Natural killer cell treated with Interleukin-12 subunit alpha and Interleukin-12 subunit beta and Interleukin-15 and Interleukin-18, amount 100 ng/mL, for 72 hours (primary cell): ENCODE data around the gene WEE2. TPM values are rescaled to one million over a fixed set of nuclear protein-coding genes. Genes with fewer than 3 reads are reported as not detected.
"Not testable (repeated sequence)": the region's sequence is repeated elsewhere in the genome, so short reads cannot be mapped to it uniquely, and the experiment has no call there.

Source experiments
- ATAC-seq, 2 donors: fragments of 150-1000 bp; cut with Tn5 transposase in 1 of 2; sonication (Bioruptor Pico), chemical (Tn5 transposase) in 1 of 2; 2 replicates each; pipeline ENCODE4 v1.10.0; 2021
- DNase-seq: peaks from one replicate; pipeline ENCODE4 v3.0.0; 2022; ENCODE audit warnings: low spot score
- H3K27ac Mint-ChIP-seq, 2 donors: 1 replicate in 1 of 2; 2 replicates in 1 of 2; pipeline ENCODE4 v1.8.0; 2022; ENCODE audit warnings: mixed read lengths in 2 of 2, mild to moderate bottlenecking in 1 of 2, moderate library complexity in 1 of 2
- H3K27me3 Mint-ChIP-seq, 2 donors: 1 replicate in 1 of 2; 2 replicates in 1 of 2; pipeline ENCODE4 v1.8.0; 2022; ENCODE audit warnings: mixed read lengths in 2 of 2
- H3K36me3 Mint-ChIP-seq: one replicate; pipeline ENCODE4 v1.8.0; 2022; ENCODE audit warnings: mixed read lengths
- H3K4me1 Mint-ChIP-seq, 2 donors: 1 replicate in 1 of 2; 2 replicates in 1 of 2; pipeline ENCODE4 v1.8.0; 2022; ENCODE audit warnings: low read depth in 2 of 2, mixed read lengths in 2 of 2, mild to moderate bottlenecking in 1 of 2
- H3K4me3 Mint-ChIP-seq: one replicate; pipeline ENCODE4 v1.8.0; 2022; ENCODE audit warnings: mixed read lengths
- H3K9me3 Mint-ChIP-seq: 2 replicates; pipeline ENCODE4 v1.8.0; 2022; ENCODE audit warnings: mixed read lengths
- total RNA-seq, 2 donors: library from RNA; stranded (reverse); gene quantifications; one replicate each; pipeline ENCODE4 v1.2.3, GENCODE V29; 2022

The WEE2 gene
- total RNA-seq, 2 donors from 2014 or later: 0.17 TPM; not detected in 1

- H3K4me3 Mint-ChIP-seq: peak within 1 kb of the TSS; percentile 97
- peak; percentile 93 to 95 for ATAC-seq
- H3K36me3 Mint-ChIP-seq: peaks cover 28% of the 10 kb centered on the region
- DNase-seq: peak; percentile 94
- H3K4me1 Mint-ChIP-seq: peaks cover 29 to 43% of the 10 kb centered on the region in 2 donors
- peak within 1 kb of the TSS; percentile 89 to 98 for H3K27ac Mint-ChIP-seq
- no peaks in the 10 kb centered on the region for H3K27me3 Mint-ChIP-seq
- no peaks in the 10 kb centered on the region for H3K9me3 Mint-ChIP-seq
Measured at GRCh38 chr7:141737836-141738591, 29.9 kb downstream of the WEE2 start, which contains the start of gene SSBP1. TSS of gene SSBP1 (plus strand) at chr7:141738358. CDS start at chr7:141739167, 809 bp downstream.

DNA sequence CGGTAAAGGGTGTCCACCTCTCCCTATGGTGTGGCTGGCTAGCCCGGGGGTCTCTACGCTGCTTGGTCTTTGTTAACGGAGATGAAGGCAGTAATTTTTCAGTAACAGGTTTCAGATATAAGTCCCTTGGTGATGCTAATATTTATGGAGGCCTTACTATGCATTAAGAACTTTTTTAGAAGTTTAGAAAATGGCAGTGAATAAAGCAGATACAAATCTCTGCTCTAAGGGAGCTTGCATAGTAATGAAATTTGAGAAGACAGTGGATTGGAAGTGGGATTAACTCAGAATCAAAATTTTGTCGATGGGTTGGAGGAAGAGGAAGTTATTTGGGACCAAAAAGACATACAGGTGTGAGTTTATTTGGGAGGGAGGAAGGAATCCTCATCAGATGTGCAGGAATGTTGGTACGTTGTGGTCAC, 30.4 kb downstream of the WEE2 start:
- no peaks in the 10 kb centered on the region for H3K9me3 Mint-ChIP-seq
- peaks cover 29 to 43% of the 10 kb centered on the region in 2 donors for H3K4me1 Mint-ChIP-seq
- H3K36me3 Mint-ChIP-seq: peaks cover 34% of the 10 kb centered on the region
- H3K27ac Mint-ChIP-seq: peak overlapping the region; percentile 89 to 98
- no peaks in the 10 kb centered on the region for H3K27me3 Mint-ChIP-seq
- no peak for ATAC-seq
- DNase-seq: no peak
- peak overlapping the region; percentile 97 for H3K4me3 Mint-ChIP-seq

- Mint-ChIP-seq H3K27me3 (no peaks in the 10 kb centered on the region), H3K36me3 (peaks cover 40% of the 10 kb centered on the region), H3K9me3 (no peaks in the 10 kb centered on the region), H3K4me3 (peak overlapping the region; percentile 97), H3K27ac (peak overlapping the region; percentile 89 to 98), H3K4me1 (peaks cover 29 to 48% of the 10 kb centered on the region in 2 donors)
- ATAC-seq (no peak), DNase-seq (no peak)
Measured at GRCh38 chr7:141739250-141739649, 31.1 kb downstream of the WEE2 start.

DNA sequence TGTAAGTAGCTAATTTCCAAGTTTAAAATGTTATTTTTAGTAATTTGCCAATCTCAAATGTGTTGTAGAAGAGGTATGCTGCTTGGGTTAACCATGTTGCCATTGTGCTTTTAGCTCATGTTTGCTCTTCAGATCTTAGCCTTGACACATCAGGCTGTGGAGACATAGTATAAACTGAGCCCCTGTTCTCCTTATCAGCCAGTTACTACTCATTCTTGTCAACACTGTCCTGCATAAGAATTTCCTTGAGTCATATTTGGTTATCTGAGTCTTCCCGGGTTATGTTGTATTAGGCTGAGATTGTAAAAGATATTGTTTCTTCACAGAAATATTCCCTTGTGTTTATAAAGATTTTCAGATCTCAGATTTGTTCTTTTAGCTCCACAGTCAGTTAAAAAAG, 34.1 kb downstream of the WEE2 start:
- peaks cover 41% of the 10 kb centered on the region for H3K36me3 Mint-ChIP-seq
- H3K4me3 Mint-ChIP-seq: no peak overlapping the region
- DNase-seq: no peak
- no peaks in the 10 kb centered on the region for H3K9me3 Mint-ChIP-seq
- H3K4me1 Mint-ChIP-seq: peaks cover 29 to 42% of the 10 kb centered on the region in 2 donors
- H3K27ac Mint-ChIP-seq: no peak overlapping the region
- no peak for ATAC-seq
- no peaks in the 10 kb centered on the region for H3K27me3 Mint-ChIP-seq

DNA sequence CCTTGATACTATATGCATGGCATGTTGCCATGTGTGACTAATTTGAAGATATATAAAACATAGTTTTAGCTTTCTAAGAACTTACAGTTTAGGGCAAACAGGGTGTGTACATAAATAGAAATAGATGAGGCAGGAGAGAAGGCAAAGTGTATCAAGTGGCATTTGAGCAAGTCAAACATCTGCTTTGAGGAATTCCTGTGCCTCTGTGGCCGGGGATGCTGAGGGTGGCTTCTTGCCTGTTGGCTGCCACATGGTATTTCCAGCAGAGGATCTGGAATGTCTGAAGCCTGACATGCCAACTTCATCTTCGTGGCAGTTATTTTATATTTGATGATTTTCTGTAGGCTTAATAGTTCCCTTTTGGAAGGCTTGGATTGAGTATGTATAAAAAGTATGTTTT, 36.0 kb downstream of the WEE2 start:
- no peak for ATAC-seq
- peak overlapping the region in 1 of 2 donors; percentile 29 for H3K27ac Mint-ChIP-seq
- no peak for DNase-seq
- peaks cover 16 to 26% of the 10 kb centered on the region in 2 donors for H3K4me1 Mint-ChIP-seq
- peaks cover 35% of the 10 kb centered on the region for H3K36me3 Mint-ChIP-seq
- no peaks in the 10 kb centered on the region for H3K9me3 Mint-ChIP-seq
- H3K27me3 Mint-ChIP-seq: no peaks in the 10 kb centered on the region
- no peak overlapping the region for H3K4me3 Mint-ChIP-seq

- DNase-seq (no peak), ATAC-seq (no peak)
- Mint-ChIP-seq H3K36me3 (peaks cover 47% of the 10 kb centered on the region), H3K4me3 (no peak overlapping the region), H3K27me3 (no peaks in the 10 kb centered on the region), H3K4me1 (peaks cover 0 to 5% of the 10 kb centered on the region in 2 donors), H3K27ac (no peak overlapping the region), H3K9me3 (peaks cover 10% of the 10 kb centered on the region)
Measured at GRCh38 chr7:141748396-141748795, 40.2 kb downstream of the WEE2 start.

DNA sequence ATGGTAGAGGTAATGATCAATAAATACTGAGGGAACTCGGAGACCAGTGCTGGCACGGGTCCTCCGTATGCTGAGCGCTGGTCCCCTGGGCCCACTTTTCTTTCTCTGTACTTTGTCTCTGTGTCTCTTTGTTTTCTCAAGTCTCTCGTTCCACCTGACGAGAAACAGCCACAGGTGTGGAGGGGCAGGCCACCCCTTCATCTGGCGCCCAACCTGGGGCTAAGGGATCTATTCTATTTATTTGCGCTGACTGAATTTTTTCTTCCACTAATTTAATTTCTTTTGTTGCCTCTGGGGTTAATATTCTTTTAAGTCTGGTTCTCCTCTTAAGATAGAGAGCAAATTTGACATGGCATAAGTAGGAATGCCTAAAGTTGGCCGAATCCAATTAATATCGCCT, 43.8 kb downstream of the WEE2 start:
- H3K27ac Mint-ChIP-seq, DNase-seq, H3K4me1 Mint-ChIP-seq, ATAC-seq, H3K27me3 Mint-ChIP-seq, H3K4me3 Mint-ChIP-seq: not testable (repeated sequence)
- Mint-ChIP-seq H3K9me3 (peaks cover 10% of the 10 kb centered on the region), H3K36me3 (peaks cover 56% of the 10 kb centered on the region)

- H3K36me3 Mint-ChIP-seq: peaks cover 56% of the 10 kb centered on the region
- no peak overlapping the region for H3K27ac Mint-ChIP-seq
- ATAC-seq: no peak
- H3K4me3 Mint-ChIP-seq: no peak overlapping the region
- H3K9me3 Mint-ChIP-seq: peaks cover 10% of the 10 kb centered on the region
- H3K4me1 Mint-ChIP-seq: peaks cover 0 to 4% of the 10 kb centered on the region in 2 donors
- no peaks in the 10 kb centered on the region for H3K27me3 Mint-ChIP-seq
- no peak for DNase-seq
Measured at GRCh38 chr7:141752634-141753033, 44.5 kb downstream of the WEE2 start.

DNA sequence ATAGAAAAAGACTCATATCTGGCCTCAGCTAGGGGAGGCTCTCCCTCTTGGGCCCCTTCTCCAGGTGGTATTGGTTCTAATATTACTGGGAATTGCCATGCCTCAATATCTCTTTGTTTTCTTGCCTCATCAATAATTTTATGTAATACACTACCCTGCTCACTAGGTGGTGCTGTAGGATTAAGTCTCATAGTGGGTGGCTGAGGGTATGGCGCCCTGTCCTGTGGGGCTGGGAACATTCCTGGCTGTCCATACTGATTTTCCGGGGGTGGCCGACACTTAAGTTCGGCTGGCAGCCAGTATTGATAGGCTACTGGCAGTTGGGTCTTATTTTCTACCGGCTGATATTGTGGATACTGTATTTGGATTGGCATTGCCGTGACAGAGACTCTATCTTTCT, 46.8 kb downstream of the WEE2 start:
- Mint-ChIP-seq H3K27ac (peak overlapping the region in 1 of 2 donors; percentile 3), H3K4me3 (no peak overlapping the region), H3K27me3 (no peaks in the 10 kb centered on the region), H3K36me3 (peaks cover 53% of the 10 kb centered on the region), H3K4me1 (peaks cover 0 to 4% of the 10 kb centered on the region in 2 donors), H3K9me3 (peaks cover 10% of the 10 kb centered on the region)
- ATAC-seq (no peak), DNase-seq (no peak)

DNA sequence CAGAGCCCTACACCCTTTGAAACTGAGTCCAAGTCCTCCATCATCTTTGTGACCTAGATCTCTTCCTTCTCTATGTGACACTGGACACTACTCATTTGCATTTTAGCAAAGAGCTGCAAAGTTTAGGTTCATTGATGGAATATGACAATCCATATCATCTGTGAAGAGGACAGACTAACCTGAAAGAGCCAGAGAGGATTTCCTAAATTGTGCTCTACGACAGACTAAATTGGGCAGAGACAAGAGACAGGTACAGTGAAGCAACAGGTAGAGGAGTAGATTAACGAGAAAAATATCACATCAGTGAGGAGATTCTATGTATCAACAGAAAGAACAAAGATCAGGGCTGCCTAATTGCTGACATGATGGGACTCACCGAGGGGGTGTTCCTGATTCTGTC, 55.6 kb downstream of the WEE2 start, which contains the start of gene TAS2R3:
Gene TAS2R3 (plus strand): TSS at position 301 of the 400 bp plus-strand sequence. CDS start 62 bp downstream, at position 363.
- DNase-seq (no peak), ATAC-seq (no peak)
- peaks cover 9 to 11% of the 10 kb centered on the region in 2 donors for H3K4me1 Mint-ChIP-seq
- H3K9me3 Mint-ChIP-seq: no peaks in the 10 kb centered on the region
- H3K4me3 Mint-ChIP-seq: no peak within 1 kb of the TSS
- H3K27me3 Mint-ChIP-seq: no peaks in the 10 kb centered on the region
- peaks cover 23% of the 10 kb centered on the region for H3K36me3 Mint-ChIP-seq
- peak within 1 kb of the TSS in 1 of 2 donors; percentile 30 for H3K27ac Mint-ChIP-seq

DNA sequence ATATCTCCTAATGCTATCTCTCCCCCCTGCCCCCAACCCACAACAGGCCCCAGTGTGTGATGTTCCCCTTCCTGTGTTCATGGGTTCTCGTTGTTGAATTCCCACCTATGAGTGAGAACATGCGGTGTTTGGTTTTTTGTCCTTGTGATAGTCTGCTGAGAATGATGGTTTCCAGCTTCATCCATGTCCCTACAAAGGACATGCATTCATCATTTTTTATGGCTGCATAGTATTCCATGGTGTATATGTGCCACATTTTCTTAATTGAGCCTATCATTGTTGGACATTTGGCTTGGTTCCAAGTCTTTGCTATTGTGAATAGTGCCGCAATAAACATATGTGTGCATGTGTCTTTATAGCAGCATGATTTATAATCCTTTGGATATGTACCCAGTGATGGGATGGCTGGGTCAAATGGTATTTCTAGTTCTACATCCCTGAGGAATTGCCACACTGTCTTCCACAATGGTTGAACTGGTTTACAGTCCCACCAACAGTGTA, 62.0 kb downstream of the WEE2 start:
- not testable (repeated sequence) for H3K4me1 Mint-ChIP-seq, ATAC-seq, H3K27me3 Mint-ChIP-seq, DNase-seq, H3K27ac Mint-ChIP-seq, H3K4me3 Mint-ChIP-seq, H3K9me3 Mint-ChIP-seq
- peaks cover 17% of the 10 kb centered on the region for H3K36me3 Mint-ChIP-seq

DNA sequence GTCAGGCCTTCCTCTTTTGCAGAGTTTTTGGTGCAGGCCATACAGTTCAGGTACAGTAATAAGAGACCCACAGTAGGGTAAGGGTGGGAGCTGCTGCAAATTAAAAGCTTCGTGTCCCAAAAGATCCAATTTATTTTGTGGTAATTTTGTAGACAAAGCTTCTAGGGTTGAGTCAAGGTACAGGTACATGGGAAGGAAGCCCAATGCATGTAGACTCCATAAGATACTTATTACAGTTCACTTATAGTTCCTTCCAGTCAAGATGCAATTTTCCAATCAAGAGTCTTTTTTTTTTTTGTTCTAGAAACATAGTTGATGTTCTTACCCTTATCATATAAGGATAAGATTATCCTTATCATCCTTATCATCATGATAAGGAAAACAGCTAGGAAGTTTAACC, 68.2 kb downstream of the WEE2 start, which contains the start of gene TAS2R4:
Gene TAS2R4 (plus strand): TSS at position 301 of the 400 bp plus-strand sequence. CDS start 1,815 bp downstream, outside the sequence.
- peaks cover 4% of the 10 kb centered on the region for H3K9me3 Mint-ChIP-seq
- ATAC-seq (no peak), DNase-seq (no peak)
- H3K27me3 Mint-ChIP-seq: no peaks in the 10 kb centered on the region
- peaks cover 5 to 6% of the 10 kb centered on the region in 2 donors for H3K4me1 Mint-ChIP-seq
- H3K4me3 Mint-ChIP-seq: no peak within 1 kb of the TSS
- H3K27ac Mint-ChIP-seq: no peak within 1 kb of the TSS
- peaks cover 29% of the 10 kb centered on the region for H3K36me3 Mint-ChIP-seq
